DND-41 (cell line): ENCODE results near the gene KMT2B.

Experiments
- EZH2 ChIP-seq: IDR thresholded peaks from 3 replicates; pipeline ENCODE4 v1.6.1; 2012; ENCODE audit warnings: borderline replicate concordance, low read depth, mild to moderate bottlenecking, moderate library complexity, low read length, inconsistent platforms; ENCODE audit not compliant: severe bottlenecking
- TF ChIP-seq, protein P1 (sequence below): IDR thresholded peaks from 2 replicates; pipeline ENCODE4 v1.5.1; 2012; ENCODE audit warnings: borderline replicate concordance, low read length, moderate library complexity, mild to moderate bottlenecking; ENCODE audit not compliant: poor library complexity, severe bottlenecking; ENCODE audit errors: extremely low read depth

- TF ChIP-seq, protein P1, sequence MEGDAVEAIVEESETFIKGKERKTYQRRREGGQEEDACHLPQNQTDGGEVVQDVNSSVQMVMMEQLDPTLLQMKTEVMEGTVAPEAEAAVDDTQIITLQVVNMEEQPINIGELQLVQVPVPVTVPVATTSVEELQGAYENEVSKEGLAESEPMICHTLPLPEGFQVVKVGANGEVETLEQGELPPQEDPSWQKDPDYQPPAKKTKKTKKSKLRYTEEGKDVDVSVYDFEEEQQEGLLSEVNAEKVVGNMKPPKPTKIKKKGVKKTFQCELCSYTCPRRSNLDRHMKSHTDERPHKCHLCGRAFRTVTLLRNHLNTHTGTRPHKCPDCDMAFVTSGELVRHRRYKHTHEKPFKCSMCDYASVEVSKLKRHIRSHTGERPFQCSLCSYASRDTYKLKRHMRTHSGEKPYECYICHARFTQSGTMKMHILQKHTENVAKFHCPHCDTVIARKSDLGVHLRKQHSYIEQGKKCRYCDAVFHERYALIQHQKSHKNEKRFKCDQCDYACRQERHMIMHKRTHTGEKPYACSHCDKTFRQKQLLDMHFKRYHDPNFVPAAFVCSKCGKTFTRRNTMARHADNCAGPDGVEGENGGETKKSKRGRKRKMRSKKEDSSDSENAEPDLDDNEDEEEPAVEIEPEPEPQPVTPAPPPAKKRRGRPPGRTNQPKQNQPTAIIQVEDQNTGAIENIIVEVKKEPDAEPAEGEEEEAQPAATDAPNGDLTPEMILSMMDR, result no peak
- TF ChIP-seq EZH2, result no peak
Measured at GRCh38 chr19:35717665-35718344, at the start of gene KMT2B.
